RCC 7860 (cell line): ENCODE results near the gene POC1A.
"Not testable (repeated sequence)": the region's sequence is repeated elsewhere in the genome, so short reads cannot be mapped to it uniquely, and the experiment has no call there.

Source experiments
- DNase-seq: peaks from one replicate; pipeline ENCODE4 v3.0.0-alpha.2; 2015; ENCODE audit warnings: low spot score
- FAIRE-seq: peaks from 2 replicates; lab custom pipeline; 2012; peaks lifted over from hg19 to GRCh38; lab: Jason Lieb, UNC

POC1A gene

GRCh38 chr3:52153389-52154096, 680 bp downstream of the POC1A start:
- FAIRE-seq (no peak), DNase-seq (peak; percentile 9)

- not testable (repeated sequence) for FAIRE-seq, DNase-seq
Observed at GRCh38 chr3:52151991-52152390, 2.2 kb downstream of the POC1A start.

- no peak for FAIRE-seq
- DNase-seq: no peak
Observed at GRCh38 chr3:52150860-52151259, 3.4 kb downstream of the POC1A start.

- FAIRE-seq: no peak
Observed at GRCh38 chr3:52150357-52150756, 3.9 kb downstream of the POC1A start.

GRCh38 chr3:52149726-52150125, 4.5 kb downstream of the POC1A start:
- no peak for DNase-seq
- no peak for FAIRE-seq

More at GRCh38 chr3:52150357-52150756, 3.9 kb downstream of the POC1A start:
- no peak for DNase-seq

GRCh38 chr3:52149021-52149420, 5.2 kb downstream of the POC1A start:
- DNase-seq (no peak), FAIRE-seq (no peak)

- DNase-seq: no peak
Observed at GRCh38 chr3:52147804-52148203, 6.4 kb downstream of the POC1A start.

GRCh38 chr3:52146811-52147210, 7.4 kb downstream of the POC1A start:
- DNase-seq: no peak
- no peak for FAIRE-seq

More at GRCh38 chr3:52147804-52148203, 6.4 kb downstream of the POC1A start:
- FAIRE-seq: no peak

- DNase-seq (no peak), FAIRE-seq (no peak)
Observed at GRCh38 chr3:52146189-52146588, 8.0 kb downstream of the POC1A start.

GRCh38 chr3:52145736-52146110, 8.5 kb downstream of the POC1A start:
- FAIRE-seq: no peak
- DNase-seq: no peak

GRCh38 chr3:52144796-52145735, 9.2 kb downstream of the POC1A start:
- FAIRE-seq (no peak), DNase-seq (no peak)

GRCh38 chr3:52144034-52144795, 10.0 kb downstream of the POC1A start:
- FAIRE-seq: no peak
- peak; percentile 7 for DNase-seq

- DNase-seq: no peak
- no peak for FAIRE-seq
Observed at GRCh38 chr3:52143616-52144015, 10.6 kb downstream of the POC1A start.

- FAIRE-seq (no peak), DNase-seq (no peak)
Observed at GRCh38 chr3:52143156-52143555, 11.1 kb downstream of the POC1A start.

GRCh38 chr3:52141751-52142150, 12.5 kb downstream of the POC1A start:
- DNase-seq (no peak), FAIRE-seq (no peak)

GRCh38 chr3:52140769-52141168, 13.5 kb downstream of the POC1A start:
- no peak for FAIRE-seq

GRCh38 chr3:52140000-52140399, 14.2 kb downstream of the POC1A start:
- DNase-seq: no peak
- FAIRE-seq: no peak

More at GRCh38 chr3:52140769-52141168, 13.5 kb downstream of the POC1A start:
- no peak for DNase-seq

GRCh38 chr3:52137311-52137710, 16.9 kb downstream of the POC1A start:
- no peak for FAIRE-seq
- no peak for DNase-seq

- FAIRE-seq (no peak), DNase-seq (no peak)
Observed at GRCh38 chr3:52136513-52136912, 17.7 kb downstream of the POC1A start.

- DNase-seq: no peak
- no peak for FAIRE-seq
Observed at GRCh38 chr3:52135332-52135731, 18.9 kb downstream of the POC1A start.

- DNase-seq: no peak
- no peak for FAIRE-seq
Observed at GRCh38 chr3:52134761-52135160, 19.5 kb downstream of the POC1A start.
